Psoas muscle (tissue), 8 donors: Measurements from ENCODE around the gene AP2A2. TPM values are rescaled to one million over a fixed set of nuclear protein-coding genes. Genes with fewer than 3 reads are reported as not detected.

Source experiments
- ATAC-seq, 4 donors: fragments of 200-7000 bp; cut with Tn5 transposase; one replicate each; pipeline ENCODE4 v1.9.1; 2020; ENCODE audit warnings: moderate library complexity in 3 of 4, mild to moderate bottlenecking in 2 of 4
- DNase-seq, 2 donors: peaks; one replicate each; pipeline ENCODE4 v3.0.0-alpha.2; 2020
- H3K27ac ChIP-seq: fragments of 200-600 bp; one replicate; pipeline ENCODE4 v1.8.0; 2022
- H3K27me3 ChIP-seq, 3 donors: fragments of 200-600 bp in 1 of 3; one replicate each; pipeline versions ENCODE4 v1.6.1 to v1.8.0; 2013 to 2022; ENCODE audit warnings: low read length in 2 of 3, mild to moderate bottlenecking in 2 of 3, moderate library complexity in 1 of 3; ENCODE audit not compliant: insufficient read depth in 3 of 3
- H3K36me3 ChIP-seq, 2 donors: fragments of 200-600 bp in 1 of 2; one replicate each; pipeline versions ENCODE4 v1.6.1 to v1.8.0; 2013 to 2022; ENCODE audit warnings: low read depth in 1 of 2, mild to moderate bottlenecking in 1 of 2, moderate library complexity in 1 of 2; ENCODE audit not compliant: insufficient read depth in 1 of 2
- H3K4me1 ChIP-seq: fragments of 200-600 bp; one replicate; pipeline ENCODE4 v1.8.0; 2022
- H3K4me3 ChIP-seq: fragments of 200-600 bp; one replicate; pipeline ENCODE4 v1.8.0; 2022; ENCODE audit warnings: mild to moderate bottlenecking
- H3K9me3 ChIP-seq: fragments of 200-600 bp; one replicate; pipeline ENCODE4 v1.8.0; 2022
- CTCF ChIP-seq: fragments of 200-600 bp; IDR thresholded peaks from one replicate; pipeline ENCODE4 v1.8.0; 2022; ENCODE audit warnings: antibody characterized with exemption
- WGBS, 3 donors: extraction: QIAGEN DNeasy Blood & Tissue Kit; methylation state at CpG; one replicate each; pipeline versions ENCODE4 v1.1.6 to v1.1.7; 2013; 5-methylcytosine and 5-hydroxymethylcytosine counted together
- intact Hi-C, 2 donors: fragments of 100-400 bp; cut with DNase I; formaldehyde crosslinking; loops; one replicate each; pipeline versions ENCODE4 v1.11.0 to v1.14.2; 2022
- polyA plus RNA-seq, 3 donors: library from polyadenylated mRNA; stranded (reverse); fragments of 200-250 nt; gene quantifications; one replicate each; pipeline ENCODE4 v1.2.3, GENCODE V29; 2013
- total RNA-seq, 4 donors: library from RNA; stranded (reverse); fragmentation: NEBNext Ultra II Directional in 2 of 4; extraction: Animal tissue kit (Norgen Biotek cat#: 25700) in 2 of 4; gene quantifications; one replicate each; pipeline versions ENCODE4 v1.2.1 to v1.2.4, GENCODE V29; 2021 to 2023
- donor health status: healthy with polysubstance abuse.
- donor health status: DM: no; HTN: no; CAD: no; lungs with moderate emphysema.
- donor health status: Bipolar disorder and iron deficiency.
- donor health status: healthy.
- donor health status: DM: yes; HTN: yes; CAD: no.
- donor health status: DM: no; HTN: no; CAD: no.
- donor health status: DM: no; HTN: no; CAD: no.
- donor health status: DM: yes; HTN: yes; CAD: no.

The AP2A2 gene
- total and polyA plus RNA-seq, 7 donors = 15.9 to 31.4 (median 26.5) TPM

DNA sequence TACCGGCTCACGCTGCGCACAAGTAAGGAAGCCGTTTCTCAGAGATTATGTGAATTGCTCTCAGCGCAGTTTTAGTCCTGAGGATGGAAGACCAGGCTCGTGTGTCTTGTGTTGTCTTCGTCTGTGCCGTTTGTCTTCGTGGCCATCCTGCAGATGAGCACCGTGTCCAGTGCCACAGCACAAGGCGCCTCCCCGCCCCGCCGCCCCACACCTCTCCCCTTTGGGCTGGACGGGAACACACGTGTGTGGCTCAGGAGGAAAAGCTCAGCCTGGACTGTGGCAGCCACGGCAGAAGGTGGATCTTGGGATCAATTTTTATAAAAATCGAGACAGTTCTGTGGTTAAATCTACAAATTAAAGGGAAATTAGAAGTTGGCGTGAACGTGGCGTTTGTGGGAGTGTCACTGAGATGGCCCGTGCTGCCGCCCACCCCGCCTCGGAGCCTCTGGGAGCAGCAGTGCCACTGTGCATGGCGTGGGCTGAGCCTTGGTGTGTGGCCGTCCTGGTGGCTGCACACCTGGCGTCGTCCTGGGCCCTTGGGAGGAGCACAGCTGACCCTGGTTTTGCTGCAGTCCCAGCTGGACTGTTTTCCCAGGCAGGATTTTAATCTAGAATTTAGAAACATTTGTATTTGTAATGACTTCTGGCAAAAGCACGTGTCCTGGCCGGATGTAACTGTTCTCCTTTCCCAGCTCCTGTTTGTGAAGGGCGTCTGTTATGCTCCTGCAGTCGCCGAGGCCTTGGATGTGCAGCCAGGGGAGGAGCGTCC is 85.1 kb downstream of the AP2A2 start:
- H3K4me1 ChIP-seq = peaks cover 10% of the 10 kb centered on the region
- H3K36me3 ChIP-seq = peaks cover 2 to 61% of the 10 kb centered on the region in 2 donors
- intact Hi-C loops = no loop called here
- H3K9me3 ChIP-seq = no peaks in the 10 kb centered on the region
- H3K27me3 ChIP-seq = no peaks in the 10 kb centered on the region
- no peak for TF ChIP-seq CTCF
- no peak overlapping the region for H3K27ac ChIP-seq
- H3K4me3 ChIP-seq = no peak overlapping the region
- ATAC-seq = no peak
- 85 to 88% (median 86%) methylated on average over 35 of the region's 35 CpGs for WGBS, 3 donors
- DNase-seq = no peak

- no peak for TF ChIP-seq CTCF
- no peaks in the 10 kb centered on the region for H3K9me3 ChIP-seq
- intact Hi-C loops = no loop called here
- H3K36me3 ChIP-seq = peaks cover 2 to 61% of the 10 kb centered on the region in 2 donors
- ATAC-seq (no peak), DNase-seq (no peak)
- no peak overlapping the region for H3K27ac ChIP-seq
- no peaks in the 10 kb centered on the region for H3K27me3 ChIP-seq
- no peak overlapping the region for H3K4me3 ChIP-seq
- H3K4me1 ChIP-seq = peaks cover 9% of the 10 kb centered on the region
- WGBS, 3 donors = 81 to 86% (median 83%) methylated on average over 16 to 17 of the region's 17 CpGs
Observed at GRCh38 chr11:1011320-1011698, 85.6 kb downstream of the AP2A2 start.

DNA sequence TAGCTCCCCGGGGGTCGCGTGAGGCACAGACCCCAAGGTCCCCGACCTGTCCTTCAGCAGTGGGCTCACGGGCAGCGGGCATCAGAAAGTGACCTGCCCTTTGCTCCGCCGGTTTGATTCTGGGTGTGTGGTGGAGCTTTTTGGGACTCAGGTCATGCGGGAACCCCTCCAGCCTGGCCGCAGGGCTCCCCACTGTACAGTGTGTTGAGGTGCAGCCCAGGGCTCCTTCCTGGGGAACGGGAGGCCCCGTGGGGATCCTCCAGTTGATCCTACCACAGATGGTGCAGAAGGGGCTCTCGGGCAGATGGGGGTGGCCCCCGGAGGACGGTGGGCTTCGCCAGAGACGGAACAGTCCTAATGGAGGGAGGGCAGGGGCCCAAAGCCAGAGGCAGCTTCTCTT is 86.6 kb downstream of the AP2A2 start:
- Histone ChIP-seq H3K27ac (no peak overlapping the region), H3K27me3 (no peaks in the 10 kb centered on the region), H3K9me3 (no peaks in the 10 kb centered on the region), H3K36me3 (peaks cover 2 to 59% of the 10 kb centered on the region in 2 donors), H3K4me3 (no peak overlapping the region), H3K4me1 (peaks cover 2% of the 10 kb centered on the region)
- 90 to 96% (median 90%) methylated on average over 17 of the region's 17 CpGs for WGBS, 3 donors
- no peak for TF ChIP-seq CTCF
- intact Hi-C loops = no loop called here
- DNase-seq (no peak), ATAC-seq (no peak)

GRCh38 chr11:1012740-1013630 is 87.3 kb downstream of the AP2A2 start:
- Histone ChIP-seq H3K27me3 (no peaks in the 10 kb centered on the region), H3K9me3 (no peaks in the 10 kb centered on the region), H3K36me3 (peaks cover 2 to 52% of the 10 kb centered on the region in 2 donors), H3K4me1 (no peaks in the 10 kb centered on the region), H3K27ac (no peak overlapping the region), H3K4me3 (no peak overlapping the region)
- TF ChIP-seq CTCF = no peak
- no peak for DNase-seq
- ATAC-seq = no peak
- WGBS, 3 donors = 67 to 75% (median 69%) methylated on average over 28 of the region's 28 CpGs
- intact Hi-C loops = no loop called here
